Kidney (tissue), 14 donors: ENCODE data around the gene TRNP1. TPM values are rescaled to one million over a fixed set of nuclear protein-coding genes. Genes with fewer than 3 reads are reported as not detected.

Experiments
- DNase-seq, 5 donors: peaks; one replicate each; pipeline ENCODE4 v3.0.0-alpha.2; 2013 to 2020
- FAIRE-seq: peaks from 2 replicates; lab custom pipeline; 2012; peaks lifted over from hg19 to GRCh38; lab: Jason Lieb, UNC
- H3K27ac ChIP-seq, 2 donors: one replicate each; pipeline ENCODE4 v1.7.0; 2013; ENCODE audit warnings: low read depth in 2 of 2, low read length in 2 of 2, inconsistent platforms in 1 of 2
- H3K27me3 ChIP-seq: one replicate; pipeline ENCODE4 v1.7.1; 2013; ENCODE audit warnings: low read length, inconsistent platforms; ENCODE audit not compliant: control insufficient read depth, insufficient read depth
- H3K36me3 ChIP-seq, 3 donors: one replicate each; pipeline versions ENCODE4 v1.7.0 to v1.7.1; 2013; ENCODE audit warnings: low read length in 3 of 3, control low read depth in 1 of 3, inconsistent platforms in 1 of 3; ENCODE audit not compliant: insufficient read depth in 3 of 3, control insufficient read depth in 2 of 3
- H3K4me1 ChIP-seq, 3 donors: one replicate each; pipeline versions ENCODE4 v1.7.0 to v1.7.1; 2013; ENCODE audit warnings: low read length in 3 of 3, inconsistent platforms in 1 of 3, low read depth in 1 of 3; ENCODE audit not compliant: control insufficient read depth in 2 of 3, insufficient read depth in 2 of 3
- H3K4me3 ChIP-seq, 3 donors: one replicate each; pipeline versions ENCODE4 v1.7.0 to v1.8.1; 2013; ENCODE audit warnings: low read length in 3 of 3, control low read depth in 1 of 3, inconsistent platforms in 1 of 3
- H3K9ac ChIP-seq, 3 donors: one replicate each; pipeline versions ENCODE4 v1.7.0 to v1.7.1; 2013; ENCODE audit warnings: low read length in 3 of 3, control low read depth in 1 of 3, inconsistent platforms in 1 of 3
- H3K9me3 ChIP-seq, 3 donors: one replicate each; pipeline versions ENCODE4 v1.7.0 to v1.7.1; 2013; ENCODE audit warnings: low read length in 3 of 3, control low read depth in 1 of 3, inconsistent platforms in 1 of 3; ENCODE audit not compliant: control insufficient read depth in 2 of 3, insufficient read depth in 1 of 3
- CTCF ChIP-seq: IDR thresholded peaks from 3 replicates; pipeline ENCODE4 v1.5.1; 2012; ENCODE audit warnings: mild to moderate bottlenecking, moderate library complexity, borderline replicate concordance; ENCODE audit not compliant: insufficient read depth; ENCODE audit errors: extremely low read depth
- intact Hi-C: fragments of 100-400 bp; cut with DNase I; formaldehyde crosslinking; loops from one replicate; pipeline ENCODE4 v1.11.1; 2022
- polyA plus RNA-seq: library from polyadenylated mRNA; stranded (reverse); fragments of 350-450 nt; fragmentation: Illumina TruSeq; extraction: RNeasy Lipid Tissue Mini Kit (QIAGEN cat#74804); gene quantifications from one replicate; pipeline ENCODE4 v1.2.3, GENCODE V29; 2014; ENCODE audit warnings: low read depth, low replicate concordance; ENCODE audit not compliant: insufficient read depth
- total RNA-seq: library from RNA; stranded (reverse); fragmentation: NEBNext Ultra II Directional; extraction: Animal tissue kit (Norgen Biotek cat#: 25700); gene quantifications from one replicate; pipeline ENCODE4 v1.2.1, GENCODE V29; 2021
- donor health status: control.
- donor health status: control.
- donor health status: control.
- donor health status: control.
- donor health status: control.
- donor health status: DM: yes; HTN: yes; CAD: no.
- donor health status: Normal renal cell carcinoma (clear cell type).

Gene TRNP1
- total and polyA plus RNA-seq, 2 donors from 2014 or later, result 33.0 to 38.3 TPM

- no peak overlapping the region for H3K9ac ChIP-seq
- no peaks in the 10 kb centered on the region for H3K36me3 ChIP-seq
- H3K4me3 ChIP-seq, result no peak overlapping the region
- FAIRE-seq, result no peak
- DNase-seq, result no peak
- H3K4me1 ChIP-seq, result peaks cover 0 to 5% (median 0%) of the 10 kb centered on the region in 3 donors
- no peak for TF ChIP-seq CTCF
- no peaks in the 10 kb centered on the region for H3K27me3 ChIP-seq
- no peaks in the 10 kb centered on the region for H3K9me3 ChIP-seq
- intact Hi-C loops, result loop anchor here (5.0 kb wide), 1 partner anchor 43 kb away; no protein-coding TSS in a partner anchor
- no peak overlapping the region for H3K27ac ChIP-seq
Measured at GRCh38 chr1:27049607-27050006, 56.1 kb downstream of the TRNP1 start.

Other genes starting within 250 kb of the TRNP1 start
- 13.8 TPM for gene PIGV, start 205.7 kb upstream of the TRNP1 start, total RNA-seq
- gene PIGV, start 205.7 kb upstream of the TRNP1 start, polyA plus RNA-seq, result 15.5 TPM
- 15.6 TPM for gene ZDHHC18, start 167.0 kb upstream of the TRNP1 start, total RNA-seq
- gene ZDHHC18, start 167.0 kb upstream of the TRNP1 start, polyA plus RNA-seq, result 6.7 TPM
- gene SFN, start 130.5 kb upstream of the TRNP1 start, total RNA-seq, result 44.7 TPM
- 2.9 TPM for gene SFN, start 130.5 kb upstream of the TRNP1 start, polyA plus RNA-seq
- gene GPN2, start 103.4 kb upstream of the TRNP1 start, total RNA-seq, result 28.8 TPM
- gene GPN2, start 103.4 kb upstream of the TRNP1 start, polyA plus RNA-seq, result 24.6 TPM
- 15.8 TPM for gene GPATCH3, start 93.2 kb upstream of the TRNP1 start, total RNA-seq
- gene GPATCH3, start 93.2 kb upstream of the TRNP1 start, polyA plus RNA-seq, result 15.8 TPM
- gene NR0B2, start 79.7 kb upstream of the TRNP1 start, total RNA-seq, result 0.79 TPM
- 16.5 TPM for gene NR0B2, start 79.7 kb upstream of the TRNP1 start, polyA plus RNA-seq
- gene NUDC, start 71.9 kb upstream of the TRNP1 start, total RNA-seq, result 61.5 TPM
- gene NUDC, start 71.9 kb upstream of the TRNP1 start, polyA plus RNA-seq, result 112 TPM
- gene KDF1, start 33.2 kb upstream of the TRNP1 start, total RNA-seq, result 14.1 TPM
- 19.3 TPM for gene KDF1, start 33.2 kb upstream of the TRNP1 start, polyA plus RNA-seq
- gene TENT5B, start 19.2 kb downstream of the TRNP1 start, total RNA-seq, result 10.2 TPM
- 12.6 TPM for gene TENT5B, start 19.2 kb downstream of the TRNP1 start, polyA plus RNA-seq
- gene SLC9A1, start 161.4 kb downstream of the TRNP1 start, total RNA-seq, result 29.8 TPM
- 19.3 TPM for gene SLC9A1, start 161.4 kb downstream of the TRNP1 start, polyA plus RNA-seq
- gene WDTC1, start 240.9 kb downstream of the TRNP1 start, total RNA-seq, result 42.2 TPM
- gene WDTC1, start 240.9 kb downstream of the TRNP1 start, polyA plus RNA-seq, result 23.7 TPM